Dedifferentiated amniotic fluid mesenchymal stem cell (primary cell): Measurements from ENCODE around the gene SNX32.

Experiments
- DNase-seq: peaks from one replicate; pipeline ENCODE4 v3.0.0-alpha.2; 2016; ENCODE audit errors: extremely low spot score

The SNX32 gene

DNA sequence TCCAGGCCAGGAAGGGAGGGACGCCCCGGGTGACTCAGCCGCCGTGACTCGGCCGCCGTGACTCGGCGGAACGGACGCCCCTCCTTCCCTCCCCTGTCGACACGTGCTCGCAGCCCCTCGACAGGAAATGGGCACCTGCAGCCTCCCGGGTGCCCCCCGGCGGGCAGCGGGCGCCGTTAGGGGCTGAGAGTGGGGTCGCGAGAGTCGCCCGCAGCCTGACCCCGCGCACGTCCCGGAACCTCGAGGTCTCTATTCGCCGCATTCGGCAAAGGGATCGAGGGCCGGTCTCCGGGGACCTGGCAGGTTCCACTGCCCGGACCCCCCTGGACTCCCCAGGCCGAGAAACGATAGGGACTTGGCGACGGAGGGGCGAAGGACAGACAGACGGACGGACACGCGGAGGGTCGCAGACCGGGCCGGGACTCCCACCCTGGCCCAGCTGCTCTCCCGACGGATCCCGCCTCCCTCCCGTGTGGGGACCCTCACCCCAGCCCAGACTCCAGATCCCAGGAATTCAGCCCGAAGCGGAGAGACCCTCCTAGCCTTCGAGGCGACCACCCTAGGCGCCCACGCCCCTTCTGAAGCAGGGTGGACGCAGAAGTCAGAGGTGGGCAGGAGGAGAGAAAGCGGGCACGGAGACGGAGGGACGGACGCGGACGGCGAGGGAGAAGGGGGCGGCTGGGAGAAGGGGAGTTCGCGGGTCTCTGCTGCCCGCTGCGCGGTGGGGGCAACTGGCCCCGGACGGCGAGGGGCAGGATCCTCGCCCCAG, 65.8 kb downstream of the SNX32 start:
- peak; percentile 46 for DNase-seq

- peak; percentile 79 for DNase-seq
Measured at GRCh38 chr11:65900125-65900898, 66.5 kb downstream of the SNX32 start, which contains the start of gene FOSL1. FOSL1 (minus strand) TSS chr11:65900388; CDS start chr11:65900339, 49 bp downstream.

DNA sequence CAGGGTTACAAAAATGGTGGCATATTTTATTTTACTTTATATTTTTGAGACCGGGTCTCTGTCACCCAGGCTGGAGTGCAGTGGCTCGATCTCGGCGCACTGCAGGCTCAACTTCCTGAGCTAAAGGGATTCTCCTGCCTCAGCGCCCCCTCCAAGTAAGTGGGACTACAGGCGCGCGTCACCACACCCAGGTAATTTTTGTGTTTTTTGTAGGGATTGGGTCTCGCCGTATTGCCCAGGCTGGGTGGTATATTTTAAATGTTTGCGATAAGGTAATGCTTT, 67.1 kb downstream of the SNX32 start:
- no peak for DNase-seq

DNA sequence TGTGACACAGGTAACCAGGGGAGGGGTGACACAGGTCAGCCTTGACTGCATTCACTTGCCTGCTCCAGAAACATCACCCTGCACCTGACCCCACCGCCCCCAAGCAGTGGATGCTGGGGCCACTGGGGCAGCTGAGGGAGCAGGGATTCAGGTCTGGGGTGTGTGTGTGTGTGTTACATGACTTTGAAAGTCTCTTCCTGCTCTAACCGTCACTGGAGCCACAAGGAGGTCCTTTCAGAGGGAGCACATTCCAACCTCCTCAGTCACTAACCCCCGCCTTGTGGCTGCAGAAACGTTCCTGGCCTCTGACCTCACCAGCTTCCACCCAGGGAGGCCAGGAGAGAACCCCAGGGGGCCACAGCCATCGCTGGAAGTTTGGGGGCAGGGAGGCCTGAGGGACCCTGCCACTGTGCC, 69.3 kb downstream of the SNX32 start:
- DNase-seq, result peak; percentile 66
